ENCODE measurements around the gene GPC2. TPM values are rescaled to one million over a fixed set of nuclear protein-coding genes. Genes with fewer than 3 reads are reported as not detected.

GPC2 gene
- total RNA-seq: 1.9 and 2.5 TPM in 2 replicates

GRCh38 chr7:100177045-100178001 is at the start of gene GPC2, which contains the start of gene STAG3:
Gene GPC2 (minus strand): TSS chr7:100177381. CDS start chr7:100177199, 182 bp downstream.
Gene STAG3 (plus strand): TSS chr7:100177918. CDS start chr7:100180557, 2,639 bp downstream.

GRCh38 chr7:100219801-100220585 is 42.8 kb upstream of the GPC2 start, which contains the start of gene PVRIG:
Gene PVRIG (plus strand): TSS chr7:100219949. CDS start chr7:100219971, 22 bp downstream.

GRCh38 chr7:100158229-100159098 is 18.7 kb downstream of the GPC2 start, which contains the start of gene TRAPPC14:
Gene TRAPPC14 (minus strand): TSS chr7:100158723. CDS start chr7:100158499, 224 bp downstream.

GRCh38 chr7:100148559-100149328 is 28.4 kb downstream of the GPC2 start, which contains the start of gene LAMTOR4:
Gene LAMTOR4 (plus strand): TSS chr7:100148918. CDS start chr7:100148973, 55 bp downstream.

GRCh38 chr7:100126931-100127865 is 50.0 kb downstream of the GPC2 start, which contains the start of gene MBLAC1:
Gene MBLAC1 (plus strand): TSS chr7:100126967. CDS start chr7:100127396, 429 bp downstream.

Other genes starting within 250 kb of the GPC2 start
- not detected in 2 replicates for gene GJC3, start 247.8 kb downstream of the GPC2 start, total RNA-seq
- 0.21 TPM in 1 of 2 replicates, not detected in the other for gene AZGP1, start 201.3 kb downstream of the GPC2 start, total RNA-seq
- 13.6 and 19.1 TPM in 2 replicates for gene ZKSCAN1, start 161.8 kb downstream of the GPC2 start, total RNA-seq
- 7.9 and 11.6 TPM in 2 replicates for gene ZSCAN21, start 127.6 kb downstream of the GPC2 start, total RNA-seq
- 11.8 and 17.4 TPM in 2 replicates for gene ZNF3, start 95.7 kb downstream of the GPC2 start, total RNA-seq
- gene COPS6, start 88.4 kb downstream of the GPC2 start, total RNA-seq: 46.7 and 56.3 TPM in 2 replicates
- 121 and 137 TPM in 2 replicates for gene MCM7, start 76.0 kb downstream of the GPC2 start, total RNA-seq
- 16.7 and 19.3 TPM in 2 replicates for gene AP4M1, start 75.7 kb downstream of the GPC2 start, total RNA-seq
- 35.9 and 36.7 TPM in 2 replicates for gene TAF6, start 58.0 kb downstream of the GPC2 start, total RNA-seq
- gene CNPY4, start 57.7 kb downstream of the GPC2 start, total RNA-seq: 4.8 and 7.4 TPM in 2 replicates
- gene MBLAC1, start 50.4 kb downstream of the GPC2 start, total RNA-seq: 2.1 and 2.6 TPM in 2 replicates
- 201 and 230 TPM in 2 replicates for gene LAMTOR4, start 28.5 kb downstream of the GPC2 start, total RNA-seq
- 12.1 and 14.2 TPM in 2 replicates for gene TRAPPC14, start 18.7 kb downstream of the GPC2 start, total RNA-seq
- 2.4 and 2.7 TPM in 2 replicates for gene GAL3ST4, start 8.8 kb downstream of the GPC2 start, total RNA-seq
- 0.07 and 0.14 TPM in 2 replicates for gene STAG3, start 537 bp upstream of the GPC2 start, total RNA-seq
- gene PVRIG, start 42.6 kb upstream of the GPC2 start, total RNA-seq: not detected in 2 replicates
- gene SPDYE3, start 130.3 kb upstream of the GPC2 start, total RNA-seq: not detected in 2 replicates
- 9.0 and 10.6 TPM in 2 replicates for gene PILRB, start 180.7 kb upstream of the GPC2 start, total RNA-seq
- gene PILRA, start 196.1 kb upstream of the GPC2 start, total RNA-seq: not detected in 2 replicates